Stimulated activated CD4-positive, alpha-beta T cell treated with anti-CD3 and anti-CD28 coated beads, Interleukin-2, amount 100 ng/mL, for 4 hours (primary cell): ENCODE data around the gene WDR90.

Experiments used
- DNase-seq: peaks from one replicate; pipeline ENCODE4 v3.0.0-alpha.2; 2020; ENCODE audit warnings: low read depth

The WDR90 gene

DNA sequence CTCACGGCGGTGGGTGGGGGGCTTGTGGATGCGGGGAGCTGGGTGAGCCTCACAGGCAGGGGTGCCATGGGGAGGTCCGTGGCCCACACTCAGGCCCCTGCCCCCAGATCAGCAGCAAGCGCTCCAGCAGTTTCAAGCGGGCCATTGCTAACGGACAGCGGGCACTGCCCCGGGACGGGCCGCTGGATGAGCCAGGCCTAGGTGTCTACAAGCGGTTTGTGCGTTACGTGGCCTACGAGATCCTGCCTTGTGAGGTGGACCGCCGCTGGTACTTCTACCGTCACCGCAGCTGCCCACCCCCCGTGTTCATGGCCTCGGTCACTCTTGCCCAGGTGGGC is 27.4 kb downstream of the WDR90 start:
- DNase-seq = no peak

DNA sequence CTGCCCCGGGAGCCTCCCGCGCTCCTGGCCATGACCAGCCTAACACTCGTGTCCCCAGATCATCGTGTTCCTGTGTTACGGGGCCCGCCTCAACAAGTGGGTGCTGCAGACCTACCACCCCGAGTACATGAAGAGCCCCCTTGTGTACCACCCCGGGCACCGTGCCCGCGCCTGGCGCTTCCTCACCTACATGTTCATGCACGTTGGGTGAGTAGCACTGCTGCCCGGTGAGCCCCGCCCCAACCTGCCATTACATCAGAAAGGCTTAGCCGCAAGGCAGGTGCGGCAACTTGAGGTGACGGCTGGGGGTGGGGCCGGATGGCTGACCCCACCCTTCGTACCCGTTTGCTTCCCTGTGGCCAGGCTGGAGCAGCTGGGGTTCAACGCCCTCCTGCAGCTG is 27.7 kb downstream of the WDR90 start:
- no peak for DNase-seq

DNA sequence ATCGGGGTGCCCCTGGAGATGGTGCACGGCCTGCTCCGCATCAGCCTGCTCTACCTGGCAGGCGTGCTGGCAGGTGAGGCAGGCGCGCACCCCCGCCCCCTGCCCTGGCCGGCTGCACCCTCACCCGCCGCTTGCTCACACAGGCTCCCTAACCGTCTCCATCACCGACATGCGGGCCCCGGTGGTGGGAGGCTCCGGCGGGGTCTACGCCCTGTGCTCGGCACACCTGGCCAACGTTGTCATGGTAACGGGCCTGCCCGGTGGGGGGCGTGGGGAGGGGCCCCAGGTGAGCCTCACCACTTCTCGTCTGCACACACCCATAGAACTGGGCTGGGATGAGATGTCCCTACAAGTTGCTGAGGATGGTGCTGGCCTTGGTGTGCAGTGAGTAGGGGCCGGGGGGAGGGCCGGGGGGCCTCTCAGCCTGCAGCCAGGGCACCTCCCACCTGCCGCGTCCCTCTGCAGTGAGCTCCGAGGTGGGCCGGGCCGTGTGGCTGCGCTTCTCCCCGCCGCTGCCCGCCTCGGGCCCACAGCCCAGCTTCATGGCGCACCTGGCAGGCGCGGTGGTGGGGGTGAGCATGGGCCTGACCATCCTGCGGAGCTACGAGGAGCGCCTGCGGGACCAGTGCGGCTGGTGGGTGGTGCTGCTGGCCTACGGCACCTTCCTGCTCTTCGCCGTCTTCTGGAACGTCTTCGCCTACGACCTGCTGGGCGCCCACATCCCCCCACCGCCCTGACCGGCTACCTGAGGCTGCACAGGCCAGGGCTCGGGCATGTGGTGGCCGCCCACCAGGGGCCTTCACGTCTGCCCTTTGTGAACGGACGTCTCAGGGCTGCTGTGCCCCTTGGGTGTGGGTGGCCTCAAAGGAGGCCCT is 28.4 kb downstream of the WDR90 start:
- DNase-seq = no peak

DNA sequence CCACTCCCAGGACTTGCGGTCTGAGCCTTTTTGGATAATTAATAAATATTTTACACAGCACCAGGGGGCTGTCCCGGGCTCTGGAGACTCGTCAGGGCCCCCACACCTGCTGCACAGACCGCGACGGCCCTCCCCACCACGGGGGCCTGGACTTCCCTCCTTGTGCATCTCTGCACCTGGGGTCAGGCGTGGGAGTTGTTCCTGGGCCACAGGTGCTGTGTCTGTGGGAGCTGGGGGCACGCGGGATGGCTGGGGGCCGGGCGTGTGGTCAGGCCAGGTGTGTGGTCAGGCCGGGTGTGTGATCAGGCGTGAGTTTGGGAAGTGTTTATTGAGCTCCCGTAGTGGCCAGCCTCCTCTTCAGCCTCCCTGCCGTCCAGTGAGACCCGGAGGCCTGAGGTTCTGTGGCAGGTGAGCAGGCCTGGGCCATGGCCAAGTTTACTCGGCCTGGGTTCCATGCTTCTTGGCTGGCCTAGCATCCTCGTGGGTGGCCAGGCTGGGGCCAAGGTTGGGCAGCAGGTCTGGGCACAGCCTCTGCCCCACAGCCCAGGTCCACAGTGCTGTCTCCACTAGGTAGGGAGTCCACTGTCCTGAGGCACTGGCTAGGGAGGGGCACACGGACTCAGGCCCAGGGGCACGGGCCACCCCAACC is 29.2 kb downstream of the WDR90 start:
- no peak for DNase-seq

DNA sequence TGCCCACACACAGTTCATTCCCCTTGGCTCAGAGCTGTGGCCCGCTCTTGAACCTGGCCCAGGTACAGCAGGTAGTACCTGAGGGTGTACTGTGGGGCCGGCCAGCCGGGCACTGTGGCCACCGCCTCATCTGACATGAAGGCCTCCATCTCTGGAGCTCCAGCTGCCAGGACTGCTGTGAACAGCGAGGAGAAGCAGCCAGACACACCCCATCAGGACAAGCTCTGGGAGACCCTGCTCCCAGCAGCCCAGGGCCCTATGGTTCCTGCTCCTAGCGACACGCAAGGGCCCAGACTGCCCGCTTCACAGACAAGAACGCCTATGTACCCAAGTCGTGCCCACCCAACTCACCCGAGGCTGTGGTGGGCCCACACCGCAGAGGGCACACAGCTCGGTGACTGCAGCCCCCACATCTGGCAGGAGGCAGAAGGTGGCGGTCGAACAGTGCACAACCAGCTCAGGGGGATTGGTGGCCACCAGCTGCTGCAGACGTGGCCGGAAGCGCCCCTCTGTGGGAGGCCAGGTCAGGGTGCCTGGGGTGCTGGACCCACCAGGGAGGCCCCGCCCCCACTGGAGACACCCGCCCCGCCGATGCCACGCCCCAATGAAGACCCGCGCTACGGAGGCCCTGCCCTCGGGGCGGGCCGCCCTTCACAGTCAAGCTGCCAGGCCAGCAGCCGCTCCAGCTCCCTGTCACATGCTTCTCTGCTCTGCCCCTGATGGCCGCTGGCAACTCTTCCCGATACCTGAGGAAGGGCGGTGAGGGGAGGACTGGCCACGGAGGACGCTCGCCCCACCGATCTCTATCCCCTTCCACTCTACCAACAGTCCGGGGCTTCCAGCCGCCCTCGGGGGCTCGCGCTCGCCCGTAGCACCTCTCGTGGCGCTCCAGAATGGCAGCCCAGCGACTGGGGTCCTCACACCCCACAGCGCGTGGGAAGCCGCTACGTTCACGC is 30.0 kb downstream of the WDR90 start:
- DNase-seq = no peak

DNA sequence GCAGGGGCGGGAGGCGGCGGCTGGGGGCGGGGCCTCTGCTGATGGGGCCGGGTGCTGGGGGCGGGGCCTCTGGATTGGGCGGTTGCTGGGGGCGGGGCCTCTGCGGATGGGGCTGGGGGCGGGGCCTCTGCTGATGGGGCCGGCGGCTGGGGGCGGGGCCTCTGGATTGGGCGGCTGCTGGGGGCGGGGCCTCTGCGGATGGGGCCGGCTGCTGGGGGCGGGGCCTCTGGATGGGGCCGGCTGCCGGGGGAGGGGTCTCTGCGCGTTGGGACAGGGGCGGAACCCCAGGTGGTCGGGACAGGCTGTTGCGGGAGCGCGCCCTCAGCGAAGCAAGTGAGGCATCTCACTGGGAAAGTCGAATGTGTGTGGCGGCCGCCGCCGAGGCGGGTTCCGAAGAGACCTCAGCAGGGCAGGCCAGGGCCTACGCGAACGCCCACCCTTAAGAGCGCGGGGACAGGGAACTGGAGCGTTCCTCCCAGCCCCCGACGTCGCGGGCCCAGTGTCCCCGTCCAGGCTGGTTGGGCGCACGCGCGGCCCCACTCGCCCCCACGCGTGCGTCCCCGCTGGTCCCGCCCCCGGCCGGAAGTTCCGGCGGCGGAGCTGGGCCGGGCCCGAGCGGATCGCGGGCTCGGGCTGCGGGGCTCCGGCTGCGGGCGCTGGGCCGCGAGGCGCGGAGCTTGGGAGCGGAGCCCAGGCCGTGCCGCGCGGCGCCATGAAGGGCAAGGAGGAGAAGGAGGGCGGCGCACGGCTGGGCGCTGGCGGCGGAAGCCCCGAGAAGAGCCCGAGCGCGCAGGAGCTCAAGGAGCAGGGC is 30.9 kb downstream of the WDR90 start, which contains the start of gene STUB1:
Gene STUB1, plus strand, starts transcription at position 597 of the 811 bp plus-strand sequence. Its CDS starts 116 bp downstream, at position 713.
- peak; percentile 80 for DNase-seq

DNA sequence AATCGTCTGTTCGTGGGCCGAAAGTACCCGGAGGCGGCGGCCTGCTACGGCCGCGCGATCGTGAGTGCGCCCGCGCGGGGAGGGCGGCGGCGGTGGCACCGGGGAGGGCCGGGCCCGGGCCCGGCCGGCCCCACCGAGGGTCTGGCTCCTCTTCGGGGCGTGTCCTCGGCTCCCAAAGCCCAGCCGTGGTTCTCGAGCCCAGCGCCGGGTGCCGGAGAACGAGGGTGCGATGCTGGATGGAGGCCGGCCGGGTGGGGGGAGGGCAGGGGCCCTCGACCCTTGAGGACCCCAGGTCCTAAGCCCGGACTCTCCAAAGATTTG is 31.4 kb downstream of the WDR90 start:
- no peak for DNase-seq

DNA sequence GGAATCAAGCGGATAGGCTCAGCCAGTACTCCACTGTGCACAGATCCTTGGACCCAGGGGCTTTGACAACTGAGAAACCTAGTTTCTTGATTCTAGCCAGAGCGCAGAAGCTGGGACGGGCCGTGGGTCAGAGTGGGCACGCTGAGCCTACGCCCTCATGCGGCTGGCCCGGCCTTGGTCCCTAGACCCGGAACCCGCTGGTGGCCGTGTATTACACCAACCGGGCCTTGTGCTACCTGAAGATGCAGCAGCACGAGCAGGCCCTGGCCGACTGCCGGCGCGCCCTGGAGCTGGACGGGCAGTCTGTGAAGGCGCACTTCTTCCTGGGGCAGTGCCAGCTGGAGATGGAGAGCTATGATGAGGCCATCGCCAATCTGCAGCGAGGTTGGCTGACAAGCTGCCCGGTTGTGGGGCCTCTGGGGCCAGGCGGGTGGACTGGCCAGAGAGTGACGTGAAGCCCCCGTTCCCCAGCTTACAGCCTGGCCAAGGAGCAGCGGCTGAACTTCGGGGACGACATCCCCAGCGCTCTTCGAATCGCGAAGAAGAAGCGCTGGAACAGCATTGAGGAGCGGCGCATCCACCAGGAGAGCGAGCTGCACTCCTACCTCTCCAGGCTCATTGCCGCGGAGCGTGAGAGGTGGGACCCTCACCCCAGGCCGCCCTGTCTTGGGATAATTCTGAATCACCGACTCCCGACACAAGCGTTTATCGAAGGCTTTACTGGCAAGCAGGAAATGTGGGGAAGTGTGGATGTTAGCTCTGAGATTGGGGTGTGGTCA is 32.0 kb downstream of the WDR90 start:
- no peak for DNase-seq

DNA sequence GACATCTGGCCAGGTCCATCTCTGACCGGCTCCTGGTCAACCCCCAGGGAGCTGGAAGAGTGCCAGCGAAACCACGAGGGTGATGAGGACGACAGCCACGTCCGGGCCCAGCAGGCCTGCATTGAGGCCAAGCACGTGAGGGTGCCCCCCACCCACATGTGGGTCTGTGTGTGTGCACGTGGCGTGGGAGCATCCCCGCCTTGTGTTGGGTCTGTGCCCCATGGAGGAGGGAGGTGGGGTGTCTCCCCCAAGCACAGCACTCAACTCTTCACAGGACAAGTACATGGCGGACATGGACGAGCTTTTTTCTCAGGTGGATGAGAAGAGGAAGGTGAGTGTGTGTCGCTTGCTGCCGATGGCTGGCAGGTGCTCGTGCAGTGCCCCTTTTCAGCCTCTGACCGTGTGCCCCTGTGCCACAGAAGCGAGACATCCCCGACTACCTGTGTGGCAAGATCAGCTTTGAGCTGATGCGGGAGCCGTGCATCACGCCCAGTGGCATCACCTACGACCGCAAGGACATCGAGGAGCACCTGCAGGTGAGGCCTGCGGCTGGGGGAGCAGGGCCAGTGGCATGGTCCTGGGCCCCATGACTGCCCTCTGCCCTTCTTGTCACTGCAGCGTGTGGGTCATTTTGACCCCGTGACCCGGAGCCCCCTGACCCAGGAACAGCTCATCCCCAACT is 32.7 kb downstream of the WDR90 start:
- no peak for DNase-seq

DNA sequence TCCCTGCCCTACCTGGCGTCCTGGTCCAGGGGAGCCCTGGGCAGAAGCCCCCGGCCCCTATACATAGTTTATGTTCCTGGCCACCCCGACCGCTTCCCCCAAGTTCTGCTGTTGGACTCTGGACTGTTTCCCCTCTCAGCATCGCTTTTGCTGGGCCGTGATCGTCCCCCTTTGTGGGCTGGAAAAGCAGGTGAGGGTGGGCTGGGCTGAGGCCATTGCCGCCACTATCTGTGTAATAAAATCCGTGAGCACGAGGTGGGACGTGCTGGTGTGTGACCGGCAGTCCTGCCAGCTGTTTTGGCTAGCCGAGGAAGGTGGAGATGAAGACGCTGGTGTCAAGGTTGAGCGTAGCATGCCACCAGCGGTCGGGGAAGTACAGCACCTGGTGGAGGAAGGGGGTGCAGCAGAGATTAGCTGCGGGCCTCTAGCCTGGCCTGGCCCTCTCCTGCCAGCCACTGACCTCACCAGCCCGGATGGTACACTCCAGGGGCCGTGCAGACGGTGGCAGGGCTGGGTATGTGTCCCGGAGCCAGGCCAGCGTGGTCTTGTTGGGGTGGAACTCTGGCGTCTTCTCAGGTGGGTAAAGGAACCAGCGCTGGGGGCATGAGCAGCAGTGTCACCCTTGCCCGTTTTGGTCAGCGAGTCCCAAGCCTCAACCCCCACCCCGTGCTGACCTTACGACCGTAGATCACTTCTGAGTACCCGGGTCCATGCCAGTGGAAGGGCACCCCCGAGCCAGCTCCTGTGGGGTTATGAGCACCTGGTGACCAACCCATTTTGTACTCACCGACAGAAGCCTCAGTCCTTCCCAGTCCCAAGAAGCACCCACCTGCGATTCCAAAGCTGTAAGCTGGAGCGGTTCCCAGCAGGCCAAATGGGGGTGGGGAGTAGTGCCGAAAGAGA is 33.6 kb downstream of the WDR90 start:
- DNase-seq = no peak

DNA sequence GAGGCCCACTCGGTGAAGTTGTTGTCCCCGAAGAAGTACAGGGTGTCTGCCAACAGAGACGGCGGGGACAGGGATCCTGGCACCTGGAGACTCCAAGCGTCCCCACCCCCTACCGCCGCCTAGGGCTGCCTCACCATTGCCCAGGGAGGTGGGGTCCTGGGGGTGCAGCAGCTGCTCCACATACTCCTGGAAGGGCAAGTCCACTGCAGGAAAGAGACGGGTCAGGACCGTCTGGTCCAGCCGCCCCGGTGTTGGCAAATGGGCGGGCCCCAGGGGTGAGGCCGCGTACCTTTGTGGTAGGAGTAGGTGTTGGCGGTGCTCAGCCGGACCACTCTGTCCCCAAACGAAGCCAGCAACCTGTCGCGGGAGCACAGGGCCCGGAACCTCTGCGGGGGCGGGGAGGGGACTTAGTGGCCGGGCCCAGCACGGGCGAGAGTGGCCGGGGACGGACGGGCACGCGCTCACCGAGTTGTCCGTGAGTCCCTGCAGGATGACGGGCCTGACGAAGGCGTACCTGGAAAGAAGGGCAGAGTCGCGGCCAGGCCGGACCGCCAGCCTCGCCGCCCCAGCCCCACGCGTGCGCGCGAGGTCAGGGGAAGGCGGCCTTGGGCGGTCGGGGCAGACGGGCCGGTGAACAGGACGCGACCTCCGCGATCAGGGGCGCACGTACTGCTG is 34.4 kb downstream of the WDR90 start:
- no peak for DNase-seq

DNA sequence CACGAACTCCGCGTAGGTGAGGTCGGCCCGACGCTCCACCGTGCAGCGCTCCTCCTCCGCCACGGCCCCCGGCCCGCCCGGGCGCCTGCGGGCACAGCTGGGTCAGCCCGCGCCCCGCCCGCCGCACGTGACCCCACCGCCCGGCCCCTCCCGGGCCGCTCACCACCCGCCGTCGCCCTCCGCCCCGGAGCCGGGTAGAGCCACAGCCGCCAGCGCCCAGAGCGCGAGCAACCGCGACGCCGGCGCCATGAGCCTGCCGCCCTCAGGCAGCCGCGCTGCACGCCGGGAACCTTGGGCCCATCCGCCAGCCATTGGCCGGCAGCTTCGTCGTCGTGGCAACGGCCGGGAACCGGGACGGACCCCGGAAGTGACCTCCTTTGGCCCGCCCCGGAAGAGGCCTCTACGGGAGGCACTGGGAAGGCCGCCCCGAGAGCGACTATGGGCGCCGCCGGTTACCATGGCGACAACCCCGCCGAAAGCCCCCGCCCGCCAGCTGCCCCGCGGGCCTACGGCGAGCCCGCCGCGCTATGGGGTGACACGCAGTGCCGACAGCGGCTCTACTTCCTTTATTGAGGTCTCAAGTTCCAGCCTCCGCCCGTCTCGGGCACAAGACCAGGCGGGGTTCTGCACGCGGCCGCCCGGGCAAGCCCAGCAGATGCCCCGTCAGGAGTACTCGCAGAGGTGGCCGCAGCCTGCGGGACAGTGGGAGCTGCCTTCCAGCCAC is 35.1 kb downstream of the WDR90 start, which contains the start of gene JMJD8:
Gene JMJD8, minus strand, starts transcription at position 264 of the 724 bp plus-strand sequence. Its CDS starts 15 bp downstream, at position 249.
- DNase-seq = peak; percentile 95

DNA sequence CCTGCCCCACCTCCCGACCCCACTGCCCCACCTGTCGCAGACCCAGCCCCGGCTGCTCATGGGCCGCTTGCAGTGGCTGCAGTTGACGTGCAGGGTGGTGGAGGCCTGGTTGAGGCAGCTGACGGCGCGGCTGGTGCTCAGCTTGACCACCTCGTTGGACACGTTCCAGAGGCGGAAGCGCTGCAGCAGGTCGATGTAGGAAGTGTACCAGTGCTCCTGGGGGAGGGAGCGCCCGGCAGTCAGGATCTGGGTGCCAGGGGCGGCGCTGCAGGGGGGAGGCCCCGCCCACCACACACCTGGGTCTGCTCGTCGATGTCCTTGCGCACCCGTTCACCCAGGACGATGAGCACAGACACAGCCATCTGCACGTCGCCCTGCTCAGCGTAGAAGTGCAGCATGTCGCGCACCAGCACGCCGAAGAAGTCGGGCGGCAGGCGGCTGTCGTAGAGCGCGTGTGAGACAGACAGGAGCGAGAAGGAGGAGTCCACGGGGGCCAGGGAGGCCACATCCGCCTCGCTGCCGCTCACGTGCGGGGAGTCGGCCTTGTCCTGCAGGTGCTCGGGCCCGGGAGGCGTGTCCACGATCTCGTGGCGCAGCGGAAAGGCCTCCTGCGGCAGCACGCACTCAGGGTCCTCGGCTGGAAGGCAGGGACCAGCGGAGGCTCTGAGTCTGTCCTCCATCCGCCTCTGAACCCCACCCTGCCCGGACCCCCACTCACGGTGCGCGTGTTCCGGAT is 36.0 kb downstream of the WDR90 start:
- DNase-seq = no peak

DNA sequence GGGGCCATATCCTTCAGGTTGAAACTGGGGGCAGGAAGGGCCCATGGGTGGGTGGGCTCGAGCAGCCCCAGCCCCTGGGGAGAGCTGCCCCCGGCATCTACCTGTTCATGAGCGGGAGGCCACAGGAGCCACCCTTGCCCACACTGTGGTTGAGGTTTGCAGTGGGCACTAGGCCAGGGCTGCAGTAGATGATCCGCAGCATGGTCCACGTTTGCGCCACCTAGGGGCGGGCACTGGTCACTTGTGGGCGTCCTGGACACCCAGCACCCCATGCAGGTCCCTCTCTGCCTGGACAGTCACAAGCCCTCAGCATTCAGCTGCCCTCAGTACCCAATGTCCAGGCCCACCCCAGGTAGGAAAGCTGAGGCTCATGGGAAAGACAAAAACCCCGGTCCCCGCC is 36.8 kb downstream of the WDR90 start:
- no peak for DNase-seq

DNA sequence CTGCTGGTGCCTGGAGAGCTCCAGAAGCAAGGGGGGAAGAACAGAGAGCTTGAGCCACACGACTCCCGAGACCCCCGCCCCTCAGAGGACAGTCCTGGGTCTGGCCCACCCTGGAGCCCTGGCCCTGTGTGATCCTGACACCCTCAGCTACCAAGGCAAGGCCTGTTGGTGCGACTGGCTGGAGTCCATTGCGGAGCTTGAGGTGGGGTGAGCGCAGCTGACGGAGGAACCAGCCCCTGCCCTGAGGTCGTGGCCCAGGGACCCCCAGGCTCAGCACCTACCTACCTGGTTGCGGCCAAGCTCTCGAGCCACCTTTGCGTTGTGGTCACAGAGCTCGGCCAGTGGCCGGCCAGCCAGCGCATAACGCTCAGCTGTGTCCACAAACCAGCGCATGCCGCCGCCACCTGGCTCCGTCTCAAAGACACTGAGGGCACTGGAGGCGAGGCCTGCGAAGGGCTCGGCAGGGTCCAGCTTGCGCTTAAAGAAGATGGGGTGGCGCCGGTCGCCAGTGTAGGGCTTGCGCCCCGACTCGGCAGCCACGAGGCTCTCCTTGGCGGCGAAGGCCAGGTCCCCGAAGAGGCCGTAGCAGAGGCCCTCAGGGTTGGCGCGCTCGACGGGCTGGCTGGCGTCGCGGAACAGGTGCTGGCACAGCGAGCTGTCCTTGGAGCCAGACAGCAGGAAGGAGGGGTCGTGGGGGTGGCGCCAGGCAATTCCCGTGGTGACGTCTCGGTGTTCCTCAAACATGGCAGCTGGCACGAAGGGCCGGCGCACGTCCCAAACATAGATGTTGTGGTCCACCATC is 37.5 kb downstream of the WDR90 start:
- no peak for DNase-seq

DNA sequence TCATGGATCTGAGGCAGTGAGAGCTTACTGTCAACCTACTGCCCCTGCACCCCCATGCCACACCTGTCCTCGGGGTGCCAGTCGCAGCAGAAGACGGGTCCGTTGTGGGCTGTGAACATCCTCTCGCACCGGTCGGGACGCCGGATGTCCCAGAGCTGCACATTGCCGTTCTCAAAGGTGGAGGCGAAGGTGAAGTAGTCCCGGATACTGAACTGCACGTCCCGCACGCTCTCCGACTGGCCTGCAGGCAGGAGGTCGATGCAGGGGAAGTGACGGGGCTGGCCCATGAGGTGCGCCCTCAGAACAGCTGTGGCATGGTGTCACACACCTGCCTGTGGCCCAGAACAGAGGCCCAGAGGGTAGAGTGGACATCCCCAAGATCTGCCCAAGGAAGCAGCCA is 38.3 kb downstream of the WDR90 start:
- no peak for DNase-seq
